Measurements from ENCODE around the gene PCDHGB5.
"Not testable (repeated sequence)": the region's sequence is repeated elsewhere in the genome, so short reads cannot be mapped to it uniquely, and the experiment has no call there.

PCDHGB5 gene

DNA sequence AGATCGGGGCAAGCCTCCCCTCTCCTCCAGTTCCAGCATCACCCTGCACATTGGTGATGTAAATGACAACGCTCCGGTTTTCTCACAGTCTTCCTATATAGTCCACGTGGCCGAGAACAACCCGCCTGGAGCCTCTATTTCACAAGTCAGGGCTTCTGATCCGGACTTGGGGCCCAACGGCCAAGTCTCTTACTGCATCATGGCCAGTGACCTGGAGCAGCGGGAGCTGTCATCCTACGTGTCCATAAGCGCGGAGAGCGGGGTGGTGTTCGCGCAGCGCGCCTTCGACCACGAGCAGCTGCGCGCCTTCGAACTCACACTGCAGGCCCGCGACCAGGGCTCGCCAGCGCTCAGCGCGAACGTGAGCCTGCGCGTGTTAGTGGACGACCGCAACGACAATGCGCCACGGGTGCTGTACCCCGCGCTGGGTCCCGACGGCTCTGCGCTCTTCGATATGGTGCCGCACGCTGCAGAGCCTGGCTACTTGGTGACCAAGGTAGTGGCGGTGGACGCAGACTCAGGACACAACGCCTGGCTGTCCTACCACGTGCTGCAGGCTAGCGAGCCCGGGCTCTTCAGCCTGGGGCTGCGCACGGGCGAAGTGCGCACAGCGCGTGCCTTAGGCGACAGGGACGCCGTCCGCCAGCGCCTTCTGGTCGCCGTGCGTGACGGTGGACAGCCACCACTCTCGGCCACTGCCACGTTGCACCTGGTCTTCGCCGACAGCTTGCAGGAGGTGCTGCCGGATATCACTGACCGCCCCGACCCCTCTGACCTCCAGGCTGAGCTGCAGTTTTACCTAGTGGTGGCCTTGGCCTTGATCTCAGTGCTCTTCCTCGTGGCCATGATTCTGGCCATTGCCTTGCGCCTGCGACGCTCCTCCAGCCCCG lies 8.3 kb upstream of the PCDHGB5 start:
- no peak for DNase-seq
- H3K4me3 ChIP-seq (ENCODE audit: low read depth, low read length): no peak overlapping the region
- no peaks in the 10 kb centered on the region for H3K4me1 ChIP-seq
- TF ChIP-seq CTCF (IDR thresholded peaks at IDR 0.05; ENCODE audit: low read depth, low read length): no peak
- H3K9me3 ChIP-seq: no peaks in the 10 kb centered on the region
- no peaks in the 10 kb centered on the region; the same call in 1 of the 2 replicates for H3K36me3 ChIP-seq
- H3K27me3 ChIP-seq: no peaks in the 10 kb centered on the region

GRCh38 chr5:141392429-141393198 lies 5.1 kb upstream of the PCDHGB5 start, which contains the start of gene PCDHGA8:
Gene PCDHGA8, plus strand, starts transcription at chr5:141392633. Its CDS starts 181 bp downstream, at chr5:141392814.
- no peaks in the 10 kb centered on the region for H3K4me1 ChIP-seq
- H3K9me3 ChIP-seq: no peaks in the 10 kb centered on the region
- no peaks in the 10 kb centered on the region for H3K36me3 ChIP-seq
- H3K4me3 ChIP-seq (ENCODE audit: low read depth, low read length): no peak within 1 kb of the TSS
- H3K27me3 ChIP-seq: no peaks in the 10 kb centered on the region
- peak; percentile 24 for TF ChIP-seq CTCF (IDR thresholded peaks at IDR 0.05; ENCODE audit: low read depth, low read length)
- no peak for DNase-seq

- Histone ChIP-seq H3K9me3 (no peaks in the 10 kb centered on the region), H3K36me3 (no peaks in the 10 kb centered on the region)
- no peak for TF ChIP-seq CTCF (IDR thresholded peaks at IDR 0.05; ENCODE audit: low read depth, low read length)
Observed at GRCh38 chr5:141393267-141393666, 4.5 kb upstream of the PCDHGB5 start.

GRCh38 chr5:141394401-141395187 lies 3.2 kb upstream of the PCDHGB5 start:
- H3K27me3 ChIP-seq; H3K4me3 ChIP-seq (ENCODE audit: low read depth, low read length); H3K36me3 ChIP-seq; H3K4me1 ChIP-seq; H3K9me3 ChIP-seq; DNase-seq: not testable (repeated sequence)

More at GRCh38 chr5:141393267-141393666, 4.5 kb upstream of the PCDHGB5 start:
- Histone ChIP-seq H3K4me3 (ENCODE audit: low read depth, low read length) (no peak overlapping the region), H3K27me3 (no peaks in the 10 kb centered on the region), H3K4me1 (no peaks in the 10 kb centered on the region)
- no peak for DNase-seq

GRCh38 chr5:141398608-141399007 lies 861 bp downstream of the PCDHGB5 start:
- no peak for DNase-seq
- H3K36me3 ChIP-seq: no peaks in the 10 kb centered on the region; the same call in none of the 2 replicates
- no peak overlapping the region for H3K4me3 ChIP-seq (ENCODE audit: low read depth, low read length)
- no peak for TF ChIP-seq CTCF (IDR thresholded peaks at IDR 0.05; ENCODE audit: low read depth, low read length)
- H3K27me3 ChIP-seq: no peaks in the 10 kb centered on the region
- H3K4me1 ChIP-seq: no peaks in the 10 kb centered on the region
- no peaks in the 10 kb centered on the region for H3K9me3 ChIP-seq
